Measurements from ENCODE around the gene DHRSX. TPM values are rescaled to one million over a fixed set of nuclear protein-coding genes. Genes with fewer than 3 reads are reported as not detected.
"Not testable (repeated sequence)": the region's sequence is repeated elsewhere in the genome, so short reads cannot be mapped to it uniquely, and the experiment has no call there.

The DHRSX gene
- total RNA-seq, 1 donor from 2014 or later: 37.1 TPM

- Mint-ChIP-seq H3K4me1 (ENCODE audit: low read depth, unreplicated experiment) (no peaks in the 10 kb centered on the region), H3K4me3 (ENCODE audit: unreplicated experiment) (no peak overlapping the region), H3K27me3 (ENCODE audit: unreplicated experiment) (peaks cover 1% of the 10 kb centered on the region), H3K9me3 (ENCODE audit: unreplicated experiment) (peaks cover 3% of the 10 kb centered on the region), H3K36me3 (ENCODE audit: unreplicated experiment) (no peaks in the 10 kb centered on the region), H3K27ac (ENCODE audit: unreplicated experiment) (no peak overlapping the region)
- no peak for DNase-seq
- no peak for TF ChIP-seq CTCF (IDR thresholded peaks at IDR 0.05; ENCODE audit: partially characterized antibody, unreplicated experiment)
Measured at GRCh38 chrX:2539586-2539985, 38.8 kb upstream of the DHRSX start.

GRCh38 chrX:2538031-2538757 lies 37.4 kb upstream of the DHRSX start:
- Mint-ChIP-seq H3K9me3 (ENCODE audit: unreplicated experiment) (peaks cover 3% of the 10 kb centered on the region), H3K27me3 (ENCODE audit: unreplicated experiment) (peaks cover 1% of the 10 kb centered on the region), H3K36me3 (ENCODE audit: unreplicated experiment) (no peaks in the 10 kb centered on the region), H3K4me1 (ENCODE audit: low read depth, unreplicated experiment) (no peaks in the 10 kb centered on the region), H3K27ac (ENCODE audit: unreplicated experiment) (no peak overlapping the region), H3K4me3 (ENCODE audit: unreplicated experiment) (no peak overlapping the region)
- DNase-seq: no peak
- no peak for TF ChIP-seq CTCF (IDR thresholded peaks at IDR 0.05; ENCODE audit: partially characterized antibody, unreplicated experiment)

GRCh38 chrX:2536974-2537373 lies 36.2 kb upstream of the DHRSX start:
- TF ChIP-seq CTCF (IDR thresholded peaks at IDR 0.05; ENCODE audit: partially characterized antibody, unreplicated experiment): no peak
- Mint-ChIP-seq H3K9me3 (ENCODE audit: unreplicated experiment) (peaks cover 3% of the 10 kb centered on the region), H3K27me3 (ENCODE audit: unreplicated experiment) (peaks cover 1% of the 10 kb centered on the region), H3K4me3 (ENCODE audit: unreplicated experiment) (no peak overlapping the region), H3K4me1 (ENCODE audit: low read depth, unreplicated experiment) (no peaks in the 10 kb centered on the region), H3K36me3 (ENCODE audit: unreplicated experiment) (no peaks in the 10 kb centered on the region), H3K27ac (ENCODE audit: unreplicated experiment) (no peak overlapping the region)
- DNase-seq: no peak

- no peak for TF ChIP-seq CTCF (IDR thresholded peaks at IDR 0.05; ENCODE audit: partially characterized antibody, unreplicated experiment)
- H3K4me3 Mint-ChIP-seq (ENCODE audit: unreplicated experiment): no peak overlapping the region
- DNase-seq: no peak
- H3K36me3 Mint-ChIP-seq (ENCODE audit: unreplicated experiment): no peaks in the 10 kb centered on the region
- H3K27ac Mint-ChIP-seq (ENCODE audit: unreplicated experiment): no peak overlapping the region
- H3K9me3 Mint-ChIP-seq (ENCODE audit: unreplicated experiment): peaks cover 3% of the 10 kb centered on the region
- no peaks in the 10 kb centered on the region for H3K4me1 Mint-ChIP-seq (ENCODE audit: low read depth, unreplicated experiment)
- peaks cover 1% of the 10 kb centered on the region for H3K27me3 Mint-ChIP-seq (ENCODE audit: unreplicated experiment)
Measured at GRCh38 chrX:2536141-2536540, 35.4 kb upstream of the DHRSX start.

GRCh38 chrX:2534261-2535021 lies 33.7 kb upstream of the DHRSX start:
- H3K9me3 Mint-ChIP-seq (ENCODE audit: unreplicated experiment); H3K27ac Mint-ChIP-seq (ENCODE audit: unreplicated experiment); H3K27me3 Mint-ChIP-seq (ENCODE audit: unreplicated experiment); H3K36me3 Mint-ChIP-seq (ENCODE audit: unreplicated experiment); H3K4me3 Mint-ChIP-seq (ENCODE audit: unreplicated experiment); DNase-seq; H3K4me1 Mint-ChIP-seq (ENCODE audit: low read depth, unreplicated experiment): not testable (repeated sequence)
